IPS DF 4.7 (cell line): Measurements from ENCODE around the gene MCF2L.
"Not testable (repeated sequence)": the region's sequence is repeated elsewhere in the genome, so short reads cannot be mapped to it uniquely, and the experiment has no call there.

Source experiments
- DNase-seq: peaks from one replicate; pipeline ENCODE4 v3.0.0-alpha.2; 2013; ENCODE audit warnings: low spot score; ENCODE audit errors: extremely low read depth

MCF2L gene

DNA sequence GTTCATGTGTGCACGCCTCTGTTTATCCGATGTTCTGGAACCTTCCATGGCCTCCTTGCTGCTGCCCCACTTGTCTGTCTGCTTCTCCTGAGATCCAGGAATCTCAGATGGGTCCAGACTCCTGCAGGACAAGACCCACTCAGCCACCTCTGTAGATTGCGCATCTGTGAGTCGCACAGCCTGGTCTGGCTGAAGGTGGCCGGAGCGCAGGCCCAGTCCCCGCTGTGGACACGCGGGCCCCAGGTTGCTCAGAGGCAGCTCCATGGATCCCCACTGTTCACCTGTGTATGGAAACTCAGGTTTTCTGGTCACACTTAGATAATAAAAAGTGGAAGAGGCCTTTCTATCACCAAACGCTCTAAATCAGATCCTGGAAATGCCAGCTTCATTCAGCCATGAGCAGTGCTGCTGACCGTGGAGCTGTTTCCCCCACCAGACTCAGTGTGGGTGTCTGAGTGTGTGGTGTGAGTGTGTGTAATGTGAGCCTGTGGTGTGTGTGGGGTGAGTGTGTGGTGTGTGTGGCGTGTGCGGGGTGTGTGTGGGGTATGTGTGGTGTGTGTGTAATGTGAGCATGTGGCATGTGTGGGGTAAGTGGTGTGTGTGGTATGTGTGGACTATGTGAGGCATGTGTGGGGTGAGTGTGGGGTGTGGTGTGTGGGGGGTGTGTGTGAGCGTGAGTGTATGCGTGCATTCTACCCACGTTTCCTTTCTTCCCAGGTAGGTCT is 59.5 kb downstream of the MCF2L start:
- no peak for DNase-seq

- DNase-seq, result no peak
Observed at GRCh38 chr13:113029061-113029445, 60.0 kb downstream of the MCF2L start.

DNA sequence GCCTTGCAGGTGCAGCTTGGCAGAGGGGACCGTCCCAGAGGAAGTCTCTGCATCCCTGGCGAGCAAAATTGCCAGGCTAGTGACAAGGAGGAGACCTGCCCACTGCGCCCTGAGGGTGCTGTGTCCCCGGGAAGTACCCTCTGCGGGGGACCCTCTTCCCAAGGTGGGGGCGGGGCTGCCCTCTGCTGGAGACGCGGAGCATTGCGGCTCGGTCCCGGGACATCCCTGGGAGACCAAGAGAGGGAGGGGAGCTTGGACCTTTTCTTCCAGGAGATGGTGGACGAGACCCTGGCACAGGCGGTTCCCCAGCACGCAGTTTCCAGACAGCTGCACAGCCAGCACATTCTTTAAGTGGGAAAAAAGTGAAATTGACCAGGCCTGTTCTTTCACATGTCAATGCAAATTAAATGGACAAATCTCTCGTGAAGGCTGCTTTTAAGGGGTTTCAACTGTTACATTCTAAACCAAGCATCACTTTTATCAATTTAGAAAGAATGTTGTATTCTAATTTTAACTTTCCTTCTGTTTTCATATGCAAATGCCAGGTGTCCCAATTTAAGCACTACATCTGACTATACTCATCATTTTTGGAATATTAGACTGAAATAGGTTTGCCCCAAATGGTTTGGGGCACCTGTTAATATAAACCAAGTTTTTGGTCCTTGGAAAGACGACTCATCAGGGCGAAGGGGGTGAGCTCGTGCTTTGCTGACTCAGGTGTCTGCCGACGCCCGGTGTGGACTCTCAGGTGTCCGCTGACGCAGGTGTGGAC is 60.7 kb downstream of the MCF2L start:
- no peak for DNase-seq

GRCh38 chr13:113030259-113030640 is 61.2 kb downstream of the MCF2L start:
- not testable (repeated sequence) for DNase-seq

GRCh38 chr13:113031465-113031864 is 62.5 kb downstream of the MCF2L start:
- DNase-seq, result no peak

GRCh38 chr13:113032291-113032690 is 63.3 kb downstream of the MCF2L start:
- no peak for DNase-seq

DNA sequence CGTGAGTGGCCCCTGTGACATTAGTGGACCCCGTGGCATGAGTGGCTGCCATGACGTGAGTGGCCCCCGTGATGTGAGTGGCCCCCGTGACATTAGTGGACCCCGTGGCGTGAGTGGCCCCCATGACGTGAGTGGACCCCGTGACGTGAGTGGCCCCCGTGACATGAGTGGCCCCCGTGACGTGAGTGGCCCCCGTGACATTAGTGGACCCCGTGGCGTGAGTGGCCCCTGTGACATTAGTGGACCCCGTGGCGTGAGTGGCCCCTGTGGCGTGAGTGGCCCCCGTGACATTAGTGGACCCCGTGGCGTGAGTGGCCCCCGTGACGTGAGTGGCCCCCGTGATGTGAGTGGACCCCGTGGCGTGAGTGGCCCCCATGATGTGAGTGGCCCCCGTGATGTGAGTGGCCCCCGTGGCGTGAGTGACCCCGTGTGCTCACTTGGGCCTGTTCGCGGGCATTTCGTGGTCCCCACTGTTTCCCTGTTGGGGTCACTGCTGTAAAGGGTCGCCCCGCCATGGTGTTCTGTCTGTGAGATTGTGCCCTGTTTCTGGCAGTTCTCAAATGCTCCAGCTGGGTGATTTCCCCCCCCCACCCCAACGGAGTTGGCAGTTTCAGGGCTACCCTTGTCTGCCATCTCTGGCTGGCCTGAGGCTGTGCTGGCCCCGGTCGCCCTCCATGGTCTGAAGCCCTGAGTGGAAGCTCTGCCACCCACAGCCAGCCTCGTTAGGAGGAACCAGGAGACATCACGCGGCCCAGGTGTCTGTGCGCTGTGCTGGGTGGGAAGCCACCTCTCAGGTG is 64.2 kb downstream of the MCF2L start:
- no peak for DNase-seq

GRCh38 chr13:113034451-113035212 is 65.6 kb downstream of the MCF2L start:
- no peak for DNase-seq

DNA sequence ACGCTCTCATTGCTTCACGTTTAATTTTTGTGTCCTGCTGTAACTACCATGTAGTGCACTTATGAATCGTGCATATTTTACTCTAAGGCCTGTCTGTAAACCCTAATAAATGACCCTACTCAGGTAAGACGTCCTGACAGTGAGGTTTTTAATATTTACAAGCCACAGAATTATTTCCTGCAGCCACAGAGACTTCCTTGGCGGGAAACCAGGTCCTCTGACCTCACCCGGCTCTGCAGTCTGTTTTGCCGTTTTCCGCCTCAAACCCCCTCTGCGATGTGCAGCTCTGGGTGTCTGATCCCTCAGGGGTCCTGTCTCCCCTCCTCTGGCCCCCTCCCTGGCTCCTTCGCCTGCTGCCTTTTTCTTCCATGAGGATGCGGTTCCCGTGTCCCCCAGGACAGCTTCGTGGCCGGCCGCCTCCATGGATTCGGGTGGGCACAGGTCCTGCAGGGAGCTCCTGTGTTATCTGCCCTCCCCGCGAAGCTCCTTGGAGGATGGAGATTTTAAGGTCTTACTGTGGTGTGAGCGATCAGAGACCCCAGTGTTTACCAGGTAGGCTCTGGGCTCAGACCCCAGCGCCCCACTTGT is 66.3 kb downstream of the MCF2L start:
- DNase-seq, result no peak

- DNase-seq, result no peak
Observed at GRCh38 chr13:113036401-113036800, 67.4 kb downstream of the MCF2L start.

- DNase-seq, result no peak
Observed at GRCh38 chr13:113040031-113040430, 71.0 kb downstream of the MCF2L start.

DNA sequence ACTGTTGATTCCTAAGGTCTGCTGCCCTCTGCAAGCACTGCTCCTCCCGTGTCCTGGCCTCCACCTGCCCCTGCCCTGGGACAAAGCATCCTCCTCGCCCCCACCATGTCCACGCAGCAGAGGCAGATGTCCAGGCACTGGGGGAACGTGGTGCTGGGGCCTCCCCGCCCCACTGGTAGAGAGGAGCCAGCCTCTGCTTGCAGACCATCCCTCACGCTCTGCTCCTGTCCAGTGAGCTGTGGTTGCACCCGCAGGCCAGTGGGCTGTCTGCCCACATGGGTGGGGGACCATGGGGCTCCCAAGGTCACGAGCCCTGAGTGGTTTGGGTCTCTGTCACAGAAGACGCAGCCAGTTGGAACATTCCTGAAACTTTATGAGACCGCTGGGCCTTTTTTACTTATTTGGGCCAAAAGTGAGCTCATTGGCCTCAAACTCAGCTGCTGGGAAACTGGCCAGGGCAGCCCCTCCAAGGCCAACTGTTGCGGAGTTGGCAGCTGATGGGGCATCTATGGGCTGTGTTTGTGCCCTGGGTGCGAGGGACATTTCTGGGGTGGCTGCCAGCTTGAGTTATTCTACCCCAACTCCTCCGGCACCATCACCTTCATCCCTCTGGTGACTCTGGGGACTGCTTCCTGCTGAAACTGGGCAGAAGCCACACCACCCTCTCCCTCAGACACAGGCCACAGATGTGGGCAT is 71.7 kb downstream of the MCF2L start:
- no peak for DNase-seq

GRCh38 chr13:113041293-113041690 is 72.3 kb downstream of the MCF2L start:
- DNase-seq, result no peak

DNA sequence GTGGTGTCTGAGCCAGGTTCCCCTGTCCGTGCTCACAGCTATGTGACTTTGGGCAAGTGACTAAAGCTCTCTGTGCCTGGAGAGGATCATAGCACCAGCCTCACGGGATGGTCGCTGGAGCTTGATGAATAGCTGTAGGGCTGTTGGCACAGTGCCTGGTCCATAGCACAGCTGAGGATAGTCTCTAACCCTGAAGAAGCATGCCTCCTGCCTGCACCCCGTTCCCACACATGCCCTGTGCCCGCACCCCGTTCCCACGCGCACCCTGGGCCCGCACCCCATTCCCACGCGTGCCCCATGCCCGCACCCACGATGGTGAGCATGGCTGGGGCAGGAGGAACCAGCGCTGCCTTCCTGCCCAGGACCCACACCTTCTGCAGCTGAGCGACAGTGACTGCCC is 72.9 kb downstream of the MCF2L start:
- DNase-seq, result no peak

DNA sequence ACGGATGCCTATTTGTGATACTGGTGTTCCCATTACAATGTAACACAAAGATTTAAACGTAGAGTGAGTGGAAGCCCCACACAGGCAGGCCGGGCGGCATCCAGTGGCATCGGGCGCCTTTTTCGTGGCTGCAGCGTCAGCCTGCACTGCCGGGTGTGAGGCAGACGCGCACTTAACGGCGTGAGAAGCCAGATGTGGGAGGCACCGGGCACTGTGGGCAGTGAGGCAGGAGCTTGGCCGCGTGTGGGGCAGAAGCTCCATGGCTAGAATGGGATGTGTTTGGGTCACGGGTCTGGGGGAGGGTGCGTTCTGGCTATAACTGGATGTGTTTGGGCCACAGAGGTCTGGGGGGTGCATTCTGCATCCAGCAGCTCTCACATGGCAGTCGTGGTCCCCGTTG is 73.4 kb downstream of the MCF2L start:
- DNase-seq, result no peak

DNA sequence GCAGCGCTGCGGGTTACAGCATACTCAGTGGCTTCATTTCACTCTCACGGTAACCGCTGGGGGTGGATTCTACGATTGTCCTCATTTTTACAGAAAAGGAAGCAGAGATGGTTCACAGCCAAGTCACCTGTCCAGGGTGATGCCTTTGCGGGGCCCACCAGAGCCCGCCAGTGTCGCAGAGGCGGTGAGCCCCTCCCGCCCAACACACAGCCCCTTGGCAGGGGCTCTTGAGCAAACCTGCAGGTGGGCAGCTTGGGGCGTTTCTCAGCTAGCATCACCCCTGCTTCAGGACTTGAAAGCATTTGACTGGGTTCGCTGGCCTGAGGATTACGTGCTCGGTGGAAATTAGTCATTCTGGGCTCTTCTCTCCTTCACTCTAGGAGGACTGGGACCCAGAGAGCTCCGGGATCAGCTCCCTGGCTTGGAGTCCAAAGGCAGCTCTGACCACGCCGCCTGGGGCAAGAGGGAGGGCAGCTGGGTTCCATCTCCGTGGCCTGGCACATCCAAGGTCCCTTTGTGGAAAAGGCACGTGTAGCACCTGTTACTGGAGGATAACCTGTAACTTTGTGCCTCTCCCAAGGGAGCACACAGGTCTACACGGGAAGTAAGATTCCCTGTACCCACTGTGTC is 74.1 kb downstream of the MCF2L start:
- no peak for DNase-seq

DNA sequence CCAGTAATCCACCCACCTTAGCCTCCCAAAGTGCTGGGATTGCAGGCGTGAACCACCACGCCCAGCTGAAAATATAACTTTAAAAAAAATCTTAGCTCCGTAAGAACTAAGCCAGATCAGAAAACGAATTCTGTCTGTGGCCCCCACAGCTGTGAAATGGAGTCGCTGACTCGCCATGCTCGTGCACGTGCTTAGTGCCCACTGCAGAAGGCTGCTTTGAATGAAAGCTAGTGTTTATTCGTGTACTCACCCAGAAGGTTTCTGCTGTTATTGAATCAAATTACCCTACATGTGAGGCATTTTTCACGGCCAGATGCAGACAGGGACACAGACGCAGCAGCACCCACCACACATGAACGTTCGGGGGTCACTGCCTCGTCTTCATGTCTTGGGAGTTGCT is 74.9 kb downstream of the MCF2L start:
- no peak for DNase-seq

DNA sequence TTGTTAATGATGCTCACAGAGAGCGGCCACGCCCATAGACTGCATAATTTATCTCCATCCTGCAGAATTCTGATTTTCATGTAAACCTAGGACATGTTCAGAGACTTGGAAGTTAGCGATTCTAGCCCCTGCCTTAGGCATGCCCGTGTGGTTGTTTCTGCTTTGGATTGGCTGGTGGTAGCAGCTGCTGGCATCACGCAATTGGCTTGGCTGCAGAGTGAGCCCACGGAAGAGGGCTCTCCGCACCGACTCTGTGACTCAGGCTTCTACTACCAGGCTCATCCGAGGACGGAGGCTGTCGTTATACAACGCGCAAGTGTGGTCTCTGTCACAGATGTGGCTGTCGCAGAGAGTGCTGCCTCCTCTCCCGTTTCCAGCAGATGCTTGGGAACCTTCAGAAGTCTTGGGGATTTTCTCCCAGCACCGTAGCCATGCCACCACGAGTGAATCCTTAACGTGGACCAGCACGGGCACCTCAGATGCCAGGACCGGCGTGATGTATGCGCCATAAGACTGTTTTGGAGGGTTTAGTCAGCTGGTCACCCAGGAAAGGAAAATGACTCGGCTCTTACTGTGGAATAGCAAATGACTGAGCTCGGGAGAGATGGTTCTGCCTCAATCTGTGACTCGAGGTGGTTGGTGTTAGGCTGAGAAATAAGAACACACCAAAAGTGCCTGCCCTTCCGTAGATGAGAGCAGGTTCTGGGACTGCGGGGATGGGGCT is 75.5 kb downstream of the MCF2L start:
- no peak for DNase-seq
